HG02678 (cell line): ENCODE results near the gene ARFGAP1.

Experiments used
- ATAC-seq: cut with Tn5 transposase; IDR thresholded peaks from one replicate; pipeline ENCODE4 v1.9.1; 2021; ENCODE audit warnings: mild to moderate bottlenecking, moderate library complexity; ENCODE audit not compliant: unreplicated experiment

ARFGAP1 gene

GRCh38 chr20:63272105-63273058 is at the start of gene ARFGAP1:
TSS of gene ARFGAP1 (plus strand) at chr20:63272813. CDS start at chr20:63275581, 2,768 bp downstream.
- ATAC-seq = peak; percentile 96

- ATAC-seq = no peak
Measured at GRCh38 chr20:63223121-63223825, 49.3 kb upstream of the ARFGAP1 start.

- no peak for ATAC-seq
Measured at GRCh38 chr20:63223826-63224207, 48.8 kb upstream of the ARFGAP1 start.

GRCh38 chr20:63224412-63225081 is 48.1 kb upstream of the ARFGAP1 start:
- ATAC-seq = no peak

- no peak for ATAC-seq
Measured at GRCh38 chr20:63225082-63225454, 47.5 kb upstream of the ARFGAP1 start.

GRCh38 chr20:63226042-63226943 is 46.3 kb upstream of the ARFGAP1 start:
- ATAC-seq = no peak

GRCh38 chr20:63227260-63227659 is 45.4 kb upstream of the ARFGAP1 start:
- no peak for ATAC-seq

GRCh38 chr20:63228806-63229205 is 43.8 kb upstream of the ARFGAP1 start:
- ATAC-seq = no peak

GRCh38 chr20:63230800-63231268 is 41.8 kb upstream of the ARFGAP1 start:
- ATAC-seq = no peak

- ATAC-seq = no peak
Measured at GRCh38 chr20:63232235-63233060, 40.2 kb upstream of the ARFGAP1 start.

- no peak for ATAC-seq
Measured at GRCh38 chr20:63233061-63233344, 39.6 kb upstream of the ARFGAP1 start.

GRCh38 chr20:63233924-63234323 is 38.7 kb upstream of the ARFGAP1 start:
- ATAC-seq = no peak

- no peak for ATAC-seq
Measured at GRCh38 chr20:63234693-63235398, 37.8 kb upstream of the ARFGAP1 start.

GRCh38 chr20:63235399-63235983 is 37.1 kb upstream of the ARFGAP1 start, which contains the start of gene BIRC7:
TSS of gene BIRC7 (plus strand) at chr20:63235905. CDS start at chr20:63236097, 192 bp downstream.
- no peak for ATAC-seq

GRCh38 chr20:63236116-63236837 is 36.3 kb upstream of the ARFGAP1 start:
- ATAC-seq = no peak

- ATAC-seq = no peak
Measured at GRCh38 chr20:63238031-63238430, 34.6 kb upstream of the ARFGAP1 start.

- no peak for ATAC-seq
Measured at GRCh38 chr20:63238514-63239125, 34.0 kb upstream of the ARFGAP1 start.
